ENCODE data around the gene EPDR1. TPM values are rescaled to one million over a fixed set of nuclear protein-coding genes. Genes with fewer than 3 reads are reported as not detected.
"Not testable (repeated sequence)": the region's sequence is repeated elsewhere in the genome, so short reads cannot be mapped to it uniquely, and the experiment has no call there.

Gene EPDR1
- total RNA-seq, 2 donors from 2014 or later, result 2.6 to 3.3 TPM

DNA sequence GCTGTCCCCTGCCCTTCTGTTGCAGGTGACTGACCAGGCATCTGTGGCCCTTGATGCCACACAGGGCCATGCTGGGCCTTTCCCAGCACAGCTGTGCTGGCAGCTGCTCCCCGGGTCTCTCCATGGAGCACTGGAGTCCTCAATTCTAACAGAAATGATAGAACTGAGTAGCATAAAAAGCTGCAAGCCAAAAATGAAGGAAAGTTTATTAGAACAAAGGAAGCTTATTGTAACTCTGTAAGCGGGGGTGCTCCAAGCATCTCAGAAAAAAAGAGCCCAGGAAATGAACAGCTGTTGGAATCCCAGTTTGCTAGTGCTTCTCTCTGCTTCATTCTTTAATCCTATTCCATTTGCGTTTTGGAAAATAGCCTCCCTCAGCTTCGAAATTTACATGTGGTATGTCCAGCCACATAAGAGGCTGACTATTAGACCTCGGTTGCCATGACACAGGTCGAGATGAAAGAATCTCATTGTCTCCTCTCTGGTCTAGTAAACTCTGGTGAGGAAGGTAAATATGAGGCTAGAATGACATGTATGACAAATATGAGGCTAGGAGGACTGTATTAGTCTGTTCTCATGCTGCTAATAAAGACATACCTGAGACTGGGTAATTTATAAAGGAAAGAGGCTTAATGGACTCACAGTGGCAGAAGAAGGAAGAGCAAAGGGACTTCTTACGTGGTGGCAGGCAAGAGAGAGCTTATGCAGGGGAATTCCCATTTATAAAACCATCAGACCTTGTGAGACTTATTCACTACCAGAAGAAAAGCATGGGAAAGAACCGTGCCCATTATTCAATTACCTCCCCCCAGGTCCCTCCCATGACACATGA lies 23.7 kb downstream of the EPDR1 start:
- no peaks in the 10 kb centered on the region for H3K4me1 Mint-ChIP-seq (ENCODE audit: low read depth in 2 of 2)
- H3K9me3 Mint-ChIP-seq, result peaks cover 4% of the 10 kb centered on the region
- ATAC-seq (no peak), DNase-seq (ENCODE audit: low spot score) (no peak)
- no peaks in the 10 kb centered on the region for H3K36me3 Mint-ChIP-seq
- H3K27me3 Mint-ChIP-seq, result peaks cover 0 to 7% of the 10 kb centered on the region in 2 donors
- H3K4me3 Mint-ChIP-seq, result no peak overlapping the region
- H3K27ac Mint-ChIP-seq, result no peak overlapping the region

DNA sequence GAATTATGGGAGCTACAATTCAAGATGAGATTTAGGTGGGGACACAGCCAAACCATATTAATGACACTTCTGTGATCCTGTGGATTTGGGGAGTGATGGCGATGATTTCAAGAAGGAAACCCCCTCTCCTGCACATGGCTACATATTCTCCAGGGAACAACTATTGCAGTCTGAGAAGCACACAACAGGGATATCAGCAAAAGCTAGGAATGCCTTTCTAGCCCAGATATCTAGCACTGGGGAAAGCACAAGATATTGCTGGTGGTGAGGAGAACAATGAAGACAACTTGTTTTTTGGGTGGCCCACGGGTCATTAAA lies 24.3 kb downstream of the EPDR1 start:
- Mint-ChIP-seq H3K4me3 (no peak overlapping the region), H3K27ac (no peak overlapping the region), H3K27me3 (peaks cover 0 to 5% of the 10 kb centered on the region in 2 donors), H3K9me3 (peaks cover 4% of the 10 kb centered on the region), H3K36me3 (no peaks in the 10 kb centered on the region), H3K4me1 (ENCODE audit: low read depth in 2 of 2) (no peaks in the 10 kb centered on the region)
- no peak for DNase-seq (ENCODE audit: low spot score)
- no peak for ATAC-seq

DNA sequence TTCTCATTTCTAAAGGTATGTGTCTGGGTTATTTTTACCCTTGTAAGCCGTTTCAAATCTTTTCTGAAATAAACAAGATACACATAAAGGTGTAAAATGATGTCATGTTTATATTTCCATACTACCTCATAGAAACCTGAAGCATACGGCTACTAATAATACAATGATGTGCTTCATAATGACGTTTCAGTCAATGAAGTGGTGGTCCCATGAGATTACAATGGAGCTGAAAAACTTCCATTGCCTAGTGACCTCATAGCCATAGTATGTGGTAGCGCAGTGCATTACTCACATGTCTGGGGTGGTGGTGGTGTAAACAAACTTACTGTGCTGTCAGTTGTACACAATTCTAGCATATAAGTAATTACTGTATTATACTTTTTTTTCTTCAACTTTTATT lies 24.9 kb downstream of the EPDR1 start:
- Mint-ChIP-seq H3K9me3 (peaks cover 4% of the 10 kb centered on the region), H3K36me3 (no peaks in the 10 kb centered on the region), H3K4me3 (no peak overlapping the region), H3K27ac (no peak overlapping the region), H3K4me1 (ENCODE audit: low read depth in 2 of 2) (no peaks in the 10 kb centered on the region), H3K27me3 (no peaks in the 10 kb centered on the region)
- DNase-seq (ENCODE audit: low spot score) (no peak), ATAC-seq (no peak)

DNA sequence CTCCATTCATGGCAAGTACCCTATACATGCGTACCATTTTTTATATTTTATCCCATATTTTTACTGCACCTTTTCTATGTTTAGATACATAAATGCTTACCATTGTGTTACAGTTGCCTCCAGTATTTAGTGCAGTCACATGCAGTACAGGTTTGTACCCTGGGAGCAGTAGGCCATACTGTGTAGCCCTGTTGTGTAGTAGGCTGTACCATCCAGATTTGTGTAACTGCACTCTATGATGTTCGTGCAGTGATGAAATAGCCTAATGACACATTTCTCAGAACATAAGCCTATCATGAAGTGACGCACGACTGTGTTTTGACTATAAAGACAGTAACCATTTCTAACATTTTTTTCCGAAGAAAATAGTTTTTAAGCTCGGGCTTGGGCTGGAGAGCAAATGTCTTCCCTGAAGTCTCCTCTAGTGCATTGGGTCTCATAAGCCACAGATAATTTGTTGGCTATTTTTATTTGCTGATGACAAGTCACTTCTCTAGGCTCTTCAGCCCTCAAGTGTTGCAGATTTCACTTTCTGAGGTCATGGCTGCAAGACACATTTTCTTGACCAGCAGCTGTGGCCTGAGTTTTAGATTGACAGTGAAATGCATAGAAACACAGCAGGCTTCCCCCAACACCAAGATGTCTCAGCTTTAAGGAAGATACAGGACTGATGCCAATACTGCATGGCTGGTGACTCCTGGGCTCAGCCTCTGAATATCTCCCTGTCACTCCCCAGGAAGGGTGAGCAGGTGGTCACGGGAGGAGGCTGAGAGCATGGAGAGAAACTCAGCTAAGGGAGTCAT lies 26.9 kb downstream of the EPDR1 start:
- H3K4me1 Mint-ChIP-seq (ENCODE audit: low read depth in 2 of 2), result peaks cover 6% of the 10 kb centered on the region in 2 donors
- H3K36me3 Mint-ChIP-seq, result no peaks in the 10 kb centered on the region
- H3K9me3 Mint-ChIP-seq, result peaks cover 4% of the 10 kb centered on the region
- no peak overlapping the region for H3K4me3 Mint-ChIP-seq
- H3K27ac Mint-ChIP-seq, result no peak overlapping the region
- DNase-seq (ENCODE audit: low spot score) (no peak), ATAC-seq (no peak)
- H3K27me3 Mint-ChIP-seq, result no peaks in the 10 kb centered on the region

DNA sequence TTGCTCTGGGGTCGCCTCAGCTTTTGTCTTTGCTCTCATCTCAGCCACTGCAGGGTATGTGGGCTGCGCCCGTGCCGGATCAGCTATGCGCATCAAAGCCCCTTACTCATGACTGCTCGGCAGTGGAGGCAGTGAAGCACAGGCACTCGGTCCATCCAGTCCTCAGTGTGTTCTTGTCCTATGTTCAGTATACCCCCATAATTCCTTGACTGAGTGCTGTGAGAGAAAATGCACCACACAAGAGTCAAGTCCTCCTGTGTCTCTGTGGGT lies 27.4 kb downstream of the EPDR1 start:
- no peak overlapping the region for H3K4me3 Mint-ChIP-seq
- no peak for ATAC-seq
- no peak for DNase-seq (ENCODE audit: low spot score)
- no peaks in the 10 kb centered on the region for H3K27me3 Mint-ChIP-seq
- H3K4me1 Mint-ChIP-seq (ENCODE audit: low read depth in 2 of 2), result peaks cover 7 to 9% of the 10 kb centered on the region in 2 donors
- no peak overlapping the region for H3K27ac Mint-ChIP-seq
- H3K36me3 Mint-ChIP-seq, result no peaks in the 10 kb centered on the region
- H3K9me3 Mint-ChIP-seq, result peaks cover 4% of the 10 kb centered on the region

DNA sequence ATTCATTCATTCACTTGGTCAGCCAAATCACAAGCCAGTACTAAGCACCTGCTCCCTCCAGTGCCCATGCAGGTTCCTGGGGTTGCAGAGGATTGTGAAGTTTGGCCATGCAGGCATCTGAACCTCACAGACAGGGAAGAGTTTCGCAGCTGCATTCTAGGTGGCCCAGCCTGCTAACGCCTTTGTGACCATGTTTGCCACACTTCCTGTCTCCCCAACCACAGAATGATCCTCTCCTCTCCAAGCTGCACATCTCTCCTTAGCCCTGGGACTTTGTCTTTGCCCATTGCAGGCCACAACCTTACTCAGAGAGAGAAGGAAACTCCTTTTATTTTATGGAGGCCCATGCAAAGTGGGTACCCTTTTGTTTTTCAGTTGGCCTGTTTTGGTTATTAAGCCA lies 31.8 kb downstream of the EPDR1 start:
- Mint-ChIP-seq H3K9me3 (no peaks in the 10 kb centered on the region), H3K4me3 (no peak overlapping the region), H3K27ac (no peak overlapping the region), H3K36me3 (no peaks in the 10 kb centered on the region), H3K4me1 (ENCODE audit: low read depth in 2 of 2) (peaks cover 7 to 9% of the 10 kb centered on the region in 2 donors), H3K27me3 (peaks cover 2 to 7% of the 10 kb centered on the region in 2 donors)
- ATAC-seq (peak; percentile 53 to 56), DNase-seq (ENCODE audit: low spot score) (no peak)

DNA sequence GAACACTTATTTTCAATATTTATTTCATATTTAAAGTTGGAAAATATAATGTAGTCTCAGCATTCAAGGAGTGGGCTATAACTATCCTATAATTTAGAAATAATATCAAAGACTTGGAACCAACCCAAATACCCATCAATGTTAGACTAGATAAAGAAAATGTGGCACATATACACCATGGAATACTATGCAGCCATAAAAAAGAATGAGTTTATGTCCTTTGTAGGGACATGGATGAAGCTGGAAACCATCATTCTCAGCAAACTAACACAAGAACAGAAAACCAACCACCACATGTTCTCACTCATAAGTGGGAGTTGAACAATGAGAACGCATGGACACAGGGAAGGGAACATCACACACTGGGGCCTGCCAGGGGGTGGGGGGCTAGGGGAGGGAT lies 33.8 kb downstream of the EPDR1 start:
- H3K36me3 Mint-ChIP-seq, result not testable (repeated sequence)

DNA sequence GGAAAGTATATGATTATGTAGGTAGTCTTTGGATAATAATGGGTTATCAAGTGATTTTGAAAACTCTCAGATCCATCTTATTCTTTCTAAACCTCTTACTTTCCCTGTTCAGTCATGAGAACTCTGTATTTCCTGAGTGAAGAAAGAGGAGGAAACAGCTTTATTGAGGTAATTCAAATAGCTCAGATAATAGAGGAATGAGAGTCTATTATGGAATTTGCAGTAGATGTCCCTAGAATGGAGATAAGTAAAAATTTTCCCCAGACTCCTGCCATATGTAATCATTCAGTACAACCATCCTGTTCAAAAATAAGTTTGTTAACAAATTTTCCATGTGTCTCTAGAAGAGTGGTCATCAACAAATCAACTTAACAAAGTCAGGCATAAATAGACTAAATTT lies 36.4 kb downstream of the EPDR1 start:
- Mint-ChIP-seq H3K36me3 (no peaks in the 10 kb centered on the region), H3K9me3 (no peaks in the 10 kb centered on the region), H3K27ac (no peak overlapping the region), H3K4me1 (ENCODE audit: low read depth in 2 of 2) (peaks cover 7 to 8% of the 10 kb centered on the region in 2 donors), H3K27me3 (peaks cover 7 to 17% of the 10 kb centered on the region in 2 donors), H3K4me3 (no peak overlapping the region)
- DNase-seq (ENCODE audit: low spot score) (no peak), ATAC-seq (no peak)

More for the DNA sequence above, 33.8 kb downstream of the EPDR1 start:
- H3K4me3 Mint-ChIP-seq; H3K9me3 Mint-ChIP-seq; DNase-seq (ENCODE audit: low spot score); H3K27me3 Mint-ChIP-seq; ATAC-seq; H3K4me1 Mint-ChIP-seq (ENCODE audit: low read depth in 2 of 2); H3K27ac Mint-ChIP-seq: not testable (repeated sequence)

DNA sequence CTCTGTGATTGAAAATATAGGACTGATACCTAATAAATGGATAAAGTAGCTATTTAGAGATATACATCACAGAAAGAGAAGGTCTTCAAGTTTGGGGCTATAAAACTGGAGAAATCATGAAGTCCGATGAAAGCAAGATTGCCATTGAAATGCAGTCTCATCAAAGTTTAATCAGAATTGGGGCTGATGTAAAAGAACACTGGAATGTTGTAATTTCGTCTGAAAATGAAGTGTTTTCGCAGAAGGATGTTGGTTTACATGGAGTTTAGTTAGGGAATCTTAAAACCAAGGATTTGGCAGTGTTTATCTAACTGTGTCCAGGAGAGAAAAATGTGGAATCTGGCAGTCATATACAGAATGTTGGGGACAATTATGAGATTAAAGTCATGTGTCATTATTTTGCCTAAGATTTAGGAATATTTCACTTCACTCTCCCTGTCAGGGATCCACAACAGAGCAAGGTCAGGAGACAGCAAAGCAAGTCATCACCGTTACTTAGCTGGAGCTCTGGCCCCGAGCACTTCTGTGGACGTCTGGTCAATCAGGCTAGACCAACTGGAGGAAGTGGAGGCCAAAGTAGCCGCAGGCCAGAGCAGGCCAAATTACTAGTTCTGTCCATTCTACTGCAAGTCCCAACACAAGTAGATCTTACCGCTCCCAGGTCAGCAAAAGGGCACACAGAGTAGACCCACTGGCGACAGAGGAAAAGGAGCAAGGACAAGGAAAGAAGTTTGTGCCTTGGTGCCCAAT lies 37.0 kb downstream of the EPDR1 start:
- no peak overlapping the region for H3K27ac Mint-ChIP-seq
- no peaks in the 10 kb centered on the region for H3K36me3 Mint-ChIP-seq
- no peak overlapping the region for H3K4me3 Mint-ChIP-seq
- peaks cover 7 to 17% of the 10 kb centered on the region in 2 donors for H3K27me3 Mint-ChIP-seq
- H3K9me3 Mint-ChIP-seq, result no peaks in the 10 kb centered on the region
- peaks cover under 1 to 2% of the 10 kb centered on the region in 2 donors for H3K4me1 Mint-ChIP-seq (ENCODE audit: low read depth in 2 of 2)
- no peak for ATAC-seq
- no peak for DNase-seq (ENCODE audit: low spot score)

DNA sequence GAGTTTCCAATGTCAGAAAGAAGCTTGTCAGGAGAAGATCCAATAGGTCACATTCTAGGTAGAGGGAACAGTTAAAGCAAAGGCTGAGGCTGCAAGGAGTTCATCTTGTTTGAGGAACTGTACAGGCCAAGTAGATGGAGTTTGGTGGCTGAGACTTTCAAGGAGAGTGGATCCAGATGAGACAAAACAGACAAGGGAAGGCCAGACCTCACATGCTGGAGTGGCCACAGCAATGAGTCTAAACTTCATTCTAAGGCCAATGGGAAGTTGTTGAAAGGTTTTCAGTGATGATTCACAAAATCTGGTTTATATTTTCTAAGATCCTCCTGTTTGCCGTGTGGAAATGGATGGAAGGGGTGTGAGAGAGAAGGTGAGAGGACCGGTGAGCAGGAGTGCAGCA lies 40.0 kb downstream of the EPDR1 start:
- no peaks in the 10 kb centered on the region for H3K9me3 Mint-ChIP-seq
- ATAC-seq, result peak in 1 of 2 donors; percentile 27
- no peak overlapping the region for H3K27ac Mint-ChIP-seq
- H3K27me3 Mint-ChIP-seq, result peaks cover 7 to 22% of the 10 kb centered on the region in 2 donors
- H3K4me3 Mint-ChIP-seq, result no peak overlapping the region
- no peaks in the 10 kb centered on the region for H3K36me3 Mint-ChIP-seq
- H3K4me1 Mint-ChIP-seq (ENCODE audit: low read depth in 2 of 2), result no peaks in the 10 kb centered on the region
- DNase-seq (ENCODE audit: low spot score), result no peak

DNA sequence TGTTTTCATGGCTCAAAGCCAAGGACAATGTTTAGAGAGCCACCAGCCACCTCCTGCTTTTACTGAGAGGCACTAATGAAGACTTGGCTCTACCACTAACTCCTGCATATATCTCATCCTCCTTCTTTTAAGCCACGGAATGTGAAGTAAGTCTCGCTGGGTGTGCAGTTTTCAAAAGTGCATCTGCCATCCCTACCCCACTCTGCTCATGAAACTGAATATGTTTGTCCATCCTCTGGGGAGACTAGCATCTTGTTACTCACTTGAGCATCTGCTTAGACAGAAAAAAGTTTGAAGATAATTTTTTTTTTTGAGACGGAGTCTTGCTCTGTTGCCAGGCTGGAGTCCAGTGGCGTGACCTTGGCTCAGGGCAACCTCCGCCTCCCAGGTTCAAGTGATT lies 40.8 kb downstream of the EPDR1 start:
- Mint-ChIP-seq H3K36me3 (no peaks in the 10 kb centered on the region), H3K27ac (no peak overlapping the region), H3K27me3 (peaks cover 5 to 16% of the 10 kb centered on the region in 2 donors), H3K9me3 (no peaks in the 10 kb centered on the region), H3K4me1 (ENCODE audit: low read depth in 2 of 2) (no peaks in the 10 kb centered on the region), H3K4me3 (no peak overlapping the region)
- no peak for ATAC-seq
- DNase-seq (ENCODE audit: low spot score), result no peak

DNA sequence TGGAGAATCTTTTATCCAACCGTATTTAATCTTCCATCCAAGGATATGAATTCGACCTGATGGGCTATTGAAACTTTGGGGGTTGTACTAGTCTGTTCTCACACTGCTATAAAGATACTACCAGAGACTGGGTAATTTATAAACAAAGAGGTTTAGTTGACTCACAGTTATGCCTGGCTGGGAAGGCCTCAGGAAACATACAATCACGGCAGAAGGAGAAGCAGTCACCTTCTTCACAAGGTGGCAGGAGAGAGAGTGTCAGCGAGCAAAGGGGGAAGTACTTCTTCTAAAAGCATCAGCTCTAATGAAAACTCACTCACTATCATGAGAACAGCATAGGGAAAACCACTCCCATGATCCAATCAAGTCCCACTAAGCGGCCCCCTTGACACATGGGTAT lies 43.8 kb downstream of the EPDR1 start:
- Mint-ChIP-seq H3K27ac (no peak overlapping the region), H3K36me3 (no peaks in the 10 kb centered on the region), H3K4me3 (no peak overlapping the region), H3K9me3 (no peaks in the 10 kb centered on the region), H3K27me3 (peaks cover 5 to 21% of the 10 kb centered on the region in 2 donors), H3K4me1 (ENCODE audit: low read depth in 2 of 2) (no peaks in the 10 kb centered on the region)
- ATAC-seq (no peak), DNase-seq (ENCODE audit: low spot score) (no peak)

DNA sequence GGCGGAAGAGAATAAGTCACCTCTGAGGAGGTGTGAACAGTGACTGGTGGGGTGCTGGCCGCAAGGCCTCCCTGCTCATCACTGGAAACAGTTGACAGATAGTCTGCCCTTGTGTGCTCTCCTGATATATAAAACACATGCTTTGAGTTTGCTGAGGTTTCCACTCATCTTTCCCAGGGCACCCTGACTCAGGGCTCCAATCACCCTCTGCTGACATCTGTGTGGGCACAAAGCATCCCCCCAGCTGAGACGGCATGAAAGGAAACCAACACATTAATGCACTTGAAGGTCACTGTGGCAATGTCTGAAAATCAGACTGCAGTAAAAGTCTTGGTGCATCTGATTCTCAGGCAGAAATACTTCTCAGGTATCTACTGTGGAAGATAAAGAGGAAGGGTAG lies 49.8 kb downstream of the EPDR1 start:
- H3K27me3 Mint-ChIP-seq, result peaks cover 7 to 19% of the 10 kb centered on the region in 2 donors
- H3K4me1 Mint-ChIP-seq (ENCODE audit: low read depth in 2 of 2), result peaks cover 0 to 3% of the 10 kb centered on the region in 2 donors
- H3K27ac Mint-ChIP-seq, result no peak overlapping the region
- DNase-seq (ENCODE audit: low spot score), result no peak
- H3K9me3 Mint-ChIP-seq, result no peaks in the 10 kb centered on the region
- H3K4me3 Mint-ChIP-seq, result no peak overlapping the region
- ATAC-seq, result no peak
- no peaks in the 10 kb centered on the region for H3K36me3 Mint-ChIP-seq

DNA sequence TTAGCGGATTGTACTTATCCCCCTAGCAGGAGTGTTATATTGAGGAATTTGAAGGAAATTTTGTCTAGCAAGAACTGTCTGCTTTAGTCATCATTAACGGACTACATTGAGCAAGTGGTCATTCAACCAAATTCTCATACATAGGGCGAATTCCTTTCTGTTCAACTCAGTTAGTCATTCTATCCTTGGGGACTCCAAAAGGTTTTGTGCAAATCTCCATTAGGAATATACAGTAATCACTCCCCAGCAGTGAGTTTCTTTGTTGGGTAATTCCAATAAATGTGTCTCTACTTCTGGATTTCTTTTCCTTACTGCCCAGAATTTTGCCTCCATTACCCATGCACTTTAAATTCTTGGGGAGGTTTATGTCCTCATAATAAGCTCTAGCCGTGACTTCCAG lies 51.1 kb downstream of the EPDR1 start:
- Mint-ChIP-seq H3K4me1 (ENCODE audit: low read depth in 2 of 2) (peaks cover 0 to 3% of the 10 kb centered on the region in 2 donors), H3K9me3 (no peaks in the 10 kb centered on the region), H3K36me3 (no peaks in the 10 kb centered on the region)

More for the DNA sequence above, 51.1 kb downstream of the EPDR1 start:
- Mint-ChIP-seq H3K27me3 (peaks cover 7 to 15% of the 10 kb centered on the region in 2 donors), H3K27ac (no peak overlapping the region), H3K4me3 (no peak overlapping the region)
- ATAC-seq, result no peak
- no peak for DNase-seq (ENCODE audit: low spot score)
